Hypothalamus (tissue), 51 donors: Measurements from ENCODE around the gene TECTB.

Experiments used
- DNase-seq, 51 donors: peaks; one replicate each; lab custom pipeline; 2025; lab: John Stamatoyannopoulos, UW

Gene TECTB

GRCh38 chr10:112271982-112272381 is 11.2 kb upstream of the TECTB start:
- no peak for DNase-seq

- DNase-seq = no peak
Measured at GRCh38 chr10:112274831-112275230, 8.4 kb upstream of the TECTB start.

- no peak for DNase-seq
Measured at GRCh38 chr10:112275512-112276245, 7.5 kb upstream of the TECTB start.

- DNase-seq = peak in 7 of 51 donors; percentile 1 to 41 (median 11)
Measured at GRCh38 chr10:112278871-112279270, 4.3 kb upstream of the TECTB start.

- peak in 1 of 51 donors; percentile 21 for DNase-seq
Measured at GRCh38 chr10:112279433-112279832, 3.8 kb upstream of the TECTB start.

- no peak for DNase-seq
Measured at GRCh38 chr10:112280205-112280921, 2.8 kb upstream of the TECTB start.

GRCh38 chr10:112282086-112282485 is 1.1 kb upstream of the TECTB start:
- DNase-seq = no peak

- DNase-seq = peak in 22 of 51 donors; percentile 3 to 78 (median 28)
Measured at GRCh38 chr10:112286837-112287818, 3.9 kb downstream of the TECTB start.

- no peak for DNase-seq
Measured at GRCh38 chr10:112287844-112288243, 4.6 kb downstream of the TECTB start.

- peak in 9 of 51 donors; percentile 1 to 43 (median 11) for DNase-seq
Measured at GRCh38 chr10:112288486-112288885, 5.3 kb downstream of the TECTB start.

- no peak for DNase-seq
Measured at GRCh38 chr10:112289373-112290053, 6.3 kb downstream of the TECTB start.

GRCh38 chr10:112290054-112290373 is 6.8 kb downstream of the TECTB start:
- no peak for DNase-seq

GRCh38 chr10:112294169-112294568 is 11.0 kb downstream of the TECTB start:
- DNase-seq = no peak

GRCh38 chr10:112295853-112296830 is 12.9 kb downstream of the TECTB start:
- peak in 1 of 51 donors; percentile 4 for DNase-seq

- no peak for DNase-seq
Measured at GRCh38 chr10:112296908-112297331, 13.7 kb downstream of the TECTB start.

- no peak for DNase-seq
Measured at GRCh38 chr10:112298581-112298980, 15.4 kb downstream of the TECTB start.

GRCh38 chr10:112299456-112299855 is 16.3 kb downstream of the TECTB start:
- no peak for DNase-seq

GRCh38 chr10:112302335-112302734 is 19.1 kb downstream of the TECTB start:
- DNase-seq = no peak

GRCh38 chr10:112303528-112303927 is 20.3 kb downstream of the TECTB start:
- no peak for DNase-seq
